GM12872 (cell line): ENCODE data around the gene TRIM66.

Experiments
- CTCF ChIP-seq: IDR thresholded peaks from 3 replicates; pipeline ENCODE4 v1.5.1; 2011; ENCODE audit warnings: low read depth, mild to moderate bottlenecking, low read length, moderate library complexity; ENCODE audit not compliant: insufficient read depth

The TRIM66 gene

GRCh38 chr11:8724682-8725081, 42.2 kb upstream of the TRIM66 start:
- no peak for TF ChIP-seq CTCF

- TF ChIP-seq CTCF: no peak
Observed at GRCh38 chr11:8723711-8724110, 41.2 kb upstream of the TRIM66 start.

GRCh38 chr11:8722809-8723208, 40.3 kb upstream of the TRIM66 start:
- TF ChIP-seq CTCF: no peak

- no peak for TF ChIP-seq CTCF
Observed at GRCh38 chr11:8721609-8722500, 39.4 kb upstream of the TRIM66 start.

GRCh38 chr11:8720868-8721608, 38.6 kb upstream of the TRIM66 start:
- TF ChIP-seq CTCF: no peak

GRCh38 chr11:8720352-8720751, 37.9 kb upstream of the TRIM66 start:
- no peak for TF ChIP-seq CTCF

GRCh38 chr11:8719721-8720120, 37.3 kb upstream of the TRIM66 start:
- TF ChIP-seq CTCF: no peak
